Measurements from ENCODE around the gene NPIPB4. TPM values are rescaled to one million over a fixed set of nuclear protein-coding genes. Genes with fewer than 3 reads are reported as not detected.
"Not testable (repeated sequence)": the region's sequence is repeated elsewhere in the genome, so short reads cannot be mapped to it uniquely, and the experiment has no call there.

Gene NPIPB4
- total RNA-seq, 2 experiments from 2014 or later: 185 to 206 TPM

- peak overlapping the region; percentile 92 for H3K4me3 Mint-ChIP-seq
- H3K36me3 ChIP-seq (ENCODE audit: insufficient read depth, low read length); H3K27me3 Mint-ChIP-seq; H3K9me3 Mint-ChIP-seq; DNase-seq; ATAC-seq (ENCODE audit: poor library complexity); H3K9me3 ChIP-seq (ENCODE audit: control insufficient read depth in 1 of 2, insufficient read depth in 1 of 2, low read length in 2 of 2); H3K27me3 ChIP-seq (ENCODE audit: control insufficient read depth in 1 of 2, insufficient read depth in 2 of 2, low read length in 2 of 2); CTCF ChIA-PET: not testable (repeated sequence)
- Histone ChIP-seq H3K4me1 (ENCODE audit: insufficient read depth, low read length) (peaks cover 15% of the 10 kb centered on the region), H3K4me3 (ENCODE audit: low read length) (peak overlapping the region; percentile 70), H3K27ac (ENCODE audit: low read depth in 1 of 2, low read length in 2 of 2) (peak overlapping the region in 1 of 2 donors; percentile 90)
- H3K27ac Mint-ChIP-seq: peak overlapping the region; percentile 97
- peaks cover 26% of the 10 kb centered on the region for H3K4me1 Mint-ChIP-seq (ENCODE audit: low read depth)
- intact Hi-C loops (cut with DNase I, micrococcal nuclease): loop anchor here (5.0 to 10.0 kb wide), 2 partner anchors 133 to 365 kb away; partner anchors contain the start of gene UQCRC2 (in 1 of the 2)
- peaks cover 28% of the 10 kb centered on the region for H3K36me3 Mint-ChIP-seq (ENCODE audit: low read depth)
- POLR2A ChIA-PET: interaction anchor here (0.9 to 3.0 kb wide), 3 partner anchors 133 to 370 kb away, joined by 3 to 18 read pairs (median 4); partner anchors contain the start of gene UQCRC2
These were observed 37.9 kb downstream of the NPIPB4 start for GRCh38 chr16:21819617-21820016.

- DNase-seq; H3K9me3 Mint-ChIP-seq; H3K27me3 ChIP-seq (ENCODE audit: control insufficient read depth in 1 of 2, insufficient read depth in 2 of 2, low read length in 2 of 2); intact Hi-C loops (cut with DNase I, micrococcal nuclease); CTCF ChIA-PET; H3K9me3 ChIP-seq (ENCODE audit: control insufficient read depth in 1 of 2, insufficient read depth in 1 of 2, low read length in 2 of 2); H3K27ac ChIP-seq (ENCODE audit: low read depth in 1 of 2, low read length in 2 of 2); H3K4me3 ChIP-seq (ENCODE audit: low read length); H3K27me3 Mint-ChIP-seq; H3K36me3 ChIP-seq (ENCODE audit: insufficient read depth, low read length); POLR2A ChIA-PET: not testable (repeated sequence)
- peak overlapping the region; percentile 60 for H3K4me3 Mint-ChIP-seq
- peaks cover 26% of the 10 kb centered on the region for H3K4me1 Mint-ChIP-seq (ENCODE audit: low read depth)
- peak; percentile 64 for ATAC-seq (ENCODE audit: poor library complexity)
- H3K36me3 Mint-ChIP-seq (ENCODE audit: low read depth): peaks cover 46% of the 10 kb centered on the region
- peak overlapping the region; percentile 47 for H3K27ac Mint-ChIP-seq
- H3K4me1 ChIP-seq (ENCODE audit: insufficient read depth, low read length): peaks cover 15% of the 10 kb centered on the region
These were observed 40.5 kb downstream of the NPIPB4 start for GRCh38 chr16:21817012-21817411.

- H3K27me3 ChIP-seq (ENCODE audit: control insufficient read depth in 1 of 2, insufficient read depth in 2 of 2, low read length in 2 of 2); H3K36me3 ChIP-seq (ENCODE audit: insufficient read depth, low read length); ATAC-seq (ENCODE audit: poor library complexity); H3K4me1 ChIP-seq (ENCODE audit: insufficient read depth, low read length); H3K27ac ChIP-seq (ENCODE audit: low read depth in 1 of 2, low read length in 2 of 2); H3K4me3 ChIP-seq (ENCODE audit: low read length); H3K9me3 ChIP-seq (ENCODE audit: control insufficient read depth in 1 of 2, insufficient read depth in 1 of 2, low read length in 2 of 2); CTCF ChIA-PET; H3K4me3 Mint-ChIP-seq; H3K9me3 Mint-ChIP-seq; POLR2A ChIA-PET; H3K27ac Mint-ChIP-seq; H3K27me3 Mint-ChIP-seq; DNase-seq; intact Hi-C loops (cut with DNase I, micrococcal nuclease): not testable (repeated sequence)
- peaks cover 60% of the 10 kb centered on the region for H3K36me3 Mint-ChIP-seq (ENCODE audit: low read depth)
- H3K4me1 Mint-ChIP-seq (ENCODE audit: low read depth): peaks cover 24% of the 10 kb centered on the region
These were observed 41.9 kb downstream of the NPIPB4 start for GRCh38 chr16:21815694-21816093.

- H3K36me3 ChIP-seq (ENCODE audit: insufficient read depth, low read length); H3K4me3 Mint-ChIP-seq; ATAC-seq (ENCODE audit: poor library complexity); H3K27ac ChIP-seq (ENCODE audit: low read depth in 1 of 2, low read length in 2 of 2); H3K27me3 ChIP-seq (ENCODE audit: control insufficient read depth in 1 of 2, insufficient read depth in 2 of 2, low read length in 2 of 2); H3K4me3 ChIP-seq (ENCODE audit: low read length); POLR2A ChIA-PET; H3K27me3 Mint-ChIP-seq; H3K9me3 ChIP-seq (ENCODE audit: control insufficient read depth in 1 of 2, insufficient read depth in 1 of 2, low read length in 2 of 2); H3K9me3 Mint-ChIP-seq; H3K27ac Mint-ChIP-seq; DNase-seq; H3K4me1 ChIP-seq (ENCODE audit: insufficient read depth, low read length); H3K4me1 Mint-ChIP-seq (ENCODE audit: low read depth): not testable (repeated sequence)
- intact Hi-C loops (cut with DNase I, micrococcal nuclease): loop anchor here in 1 of 2 experiments (5.0 kb wide), 1 partner anchor 145 kb away; no protein-coding TSS in a partner anchor
- CTCF ChIA-PET: interaction anchor here (1.0 kb wide), 1 partner anchor 149 kb away, joined by 3 read pairs; no protein-coding TSS in a partner anchor
- H3K36me3 Mint-ChIP-seq (ENCODE audit: low read depth): peaks cover 21% of the 10 kb centered on the region
These were observed 55.2 kb downstream of the NPIPB4 start for GRCh38 chr16:21802375-21802663.

- H3K4me1 Mint-ChIP-seq (ENCODE audit: low read depth); H3K36me3 ChIP-seq (ENCODE audit: insufficient read depth, low read length); H3K4me3 Mint-ChIP-seq; H3K27me3 Mint-ChIP-seq; H3K9me3 ChIP-seq (ENCODE audit: control insufficient read depth in 1 of 2, insufficient read depth in 1 of 2, low read length in 2 of 2); H3K27me3 ChIP-seq (ENCODE audit: control insufficient read depth in 1 of 2, insufficient read depth in 2 of 2, low read length in 2 of 2); POLR2A ChIA-PET; H3K4me3 ChIP-seq (ENCODE audit: low read length); H3K9me3 Mint-ChIP-seq; H3K4me1 ChIP-seq (ENCODE audit: insufficient read depth, low read length); H3K27ac Mint-ChIP-seq; H3K27ac ChIP-seq (ENCODE audit: low read depth in 1 of 2, low read length in 2 of 2): not testable (repeated sequence)
- ATAC-seq (ENCODE audit: poor library complexity) (peak; percentile 54), DNase-seq (peak in 5 of 14 experiments; percentile 6 to 58 (median 44))
- CTCF ChIA-PET: interaction anchor here (1.0 kb wide), 1 partner anchor 149 kb away, joined by 3 read pairs; no protein-coding TSS in a partner anchor
- peak; percentile 32 for TF ChIP-seq CTCF (IDR thresholded peaks at IDR 0.05)
- peaks cover 15% of the 10 kb centered on the region for H3K36me3 Mint-ChIP-seq (ENCODE audit: low read depth)
- intact Hi-C loops (cut with DNase I, micrococcal nuclease): loop anchor here in 1 of 2 experiments (5.0 kb wide), 1 partner anchor 144 kb away; no protein-coding TSS in a partner anchor
These were observed 55.8 kb downstream of the NPIPB4 start for GRCh38 chr16:21801538-21802374.

- not testable (repeated sequence) for ATAC-seq (ENCODE audit: poor library complexity)
These were observed 59.0 kb downstream of the NPIPB4 start for GRCh38 chr16:21798601-21799000.

More at GRCh38 chr16:21798601-21799000, 59.0 kb downstream of the NPIPB4 start:
- H3K27me3 Mint-ChIP-seq; H3K27ac Mint-ChIP-seq; H3K9me3 Mint-ChIP-seq; DNase-seq; H3K27ac ChIP-seq (ENCODE audit: low read depth in 1 of 2, low read length in 2 of 2); H3K27me3 ChIP-seq (ENCODE audit: control insufficient read depth in 1 of 2, insufficient read depth in 2 of 2, low read length in 2 of 2); POLR2A ChIA-PET; intact Hi-C loops (cut with DNase I, micrococcal nuclease); H3K9me3 ChIP-seq (ENCODE audit: control insufficient read depth in 1 of 2, insufficient read depth in 1 of 2, low read length in 2 of 2); H3K4me1 Mint-ChIP-seq (ENCODE audit: low read depth); H3K4me1 ChIP-seq (ENCODE audit: insufficient read depth, low read length); H3K4me3 ChIP-seq (ENCODE audit: low read length); H3K4me3 Mint-ChIP-seq; H3K36me3 ChIP-seq (ENCODE audit: insufficient read depth, low read length); CTCF ChIA-PET: not testable (repeated sequence)
- H3K36me3 Mint-ChIP-seq (ENCODE audit: low read depth): peaks cover 19% of the 10 kb centered on the region
